22Rv1 (cell line): ENCODE measurements around the gene CYP26B1.

Experiments
- H3K27ac ChIP-seq: fragments of 450-650 bp; 2 replicates; pipeline ENCODE4 v1.5.1; 2017
- ZFX ChIP-seq: fragments of 450-650 bp; IDR thresholded peaks from 2 replicates; pipeline ENCODE4 v1.6.1; 2017; ENCODE audit warnings: antibody characterized with exemption, borderline replicate concordance
- TF ChIP-seq, protein P1 (sequence below): fragments of 450-650 bp; IDR thresholded peaks from 2 replicates; pipeline ENCODE4 v1.5.1; 2017; ENCODE audit warnings: mild to moderate bottlenecking

Gene CYP26B1

DNA sequence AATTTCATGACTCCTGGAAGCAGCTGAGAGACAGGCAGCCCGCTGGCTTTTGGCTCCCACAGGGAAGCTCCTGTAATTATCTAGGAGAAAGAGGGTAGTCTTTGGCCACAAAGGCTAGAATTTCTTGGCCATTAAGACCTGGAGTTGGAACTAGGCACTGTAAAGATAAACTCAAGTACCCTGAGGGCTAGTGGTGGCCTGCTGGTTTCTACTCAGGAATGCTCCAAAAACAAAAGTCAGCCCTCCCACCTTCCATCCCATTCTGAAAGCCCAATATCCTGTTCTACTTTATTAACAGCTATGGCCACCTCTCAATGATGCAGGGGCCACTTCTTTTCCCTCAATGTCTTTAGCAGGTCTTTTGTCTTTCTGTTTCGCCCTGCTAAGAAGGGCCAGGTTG lies 34.0 kb upstream of the CYP26B1 start:
- TF ChIP-seq ZFX = no peak
- TF ChIP-seq, protein P1, sequence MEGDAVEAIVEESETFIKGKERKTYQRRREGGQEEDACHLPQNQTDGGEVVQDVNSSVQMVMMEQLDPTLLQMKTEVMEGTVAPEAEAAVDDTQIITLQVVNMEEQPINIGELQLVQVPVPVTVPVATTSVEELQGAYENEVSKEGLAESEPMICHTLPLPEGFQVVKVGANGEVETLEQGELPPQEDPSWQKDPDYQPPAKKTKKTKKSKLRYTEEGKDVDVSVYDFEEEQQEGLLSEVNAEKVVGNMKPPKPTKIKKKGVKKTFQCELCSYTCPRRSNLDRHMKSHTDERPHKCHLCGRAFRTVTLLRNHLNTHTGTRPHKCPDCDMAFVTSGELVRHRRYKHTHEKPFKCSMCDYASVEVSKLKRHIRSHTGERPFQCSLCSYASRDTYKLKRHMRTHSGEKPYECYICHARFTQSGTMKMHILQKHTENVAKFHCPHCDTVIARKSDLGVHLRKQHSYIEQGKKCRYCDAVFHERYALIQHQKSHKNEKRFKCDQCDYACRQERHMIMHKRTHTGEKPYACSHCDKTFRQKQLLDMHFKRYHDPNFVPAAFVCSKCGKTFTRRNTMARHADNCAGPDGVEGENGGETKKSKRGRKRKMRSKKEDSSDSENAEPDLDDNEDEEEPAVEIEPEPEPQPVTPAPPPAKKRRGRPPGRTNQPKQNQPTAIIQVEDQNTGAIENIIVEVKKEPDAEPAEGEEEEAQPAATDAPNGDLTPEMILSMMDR = no peak
- no peak overlapping the region for H3K27ac ChIP-seq

DNA sequence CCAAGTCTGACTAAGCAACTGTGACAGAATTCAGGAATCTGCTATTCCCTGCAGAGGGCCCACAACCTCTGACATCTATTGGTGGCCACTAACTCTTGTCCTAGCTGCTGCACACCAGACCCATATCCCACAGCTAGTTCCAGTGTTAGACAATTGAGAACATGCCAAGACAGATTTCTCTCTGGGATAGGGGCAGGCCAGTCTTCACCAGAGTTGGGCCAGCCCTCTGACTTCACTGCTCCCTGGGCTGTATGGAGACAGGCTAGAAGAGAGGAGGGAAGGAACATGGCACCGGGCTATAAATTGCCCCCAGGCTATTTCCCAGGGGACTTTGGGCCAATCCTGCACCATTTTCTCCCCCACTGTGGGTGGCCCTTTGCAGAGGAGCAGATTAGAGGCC lies 32.7 kb upstream of the CYP26B1 start:
- no peak for TF ChIP-seq ZFX
- TF ChIP-seq, protein P1 = no peak

DNA sequence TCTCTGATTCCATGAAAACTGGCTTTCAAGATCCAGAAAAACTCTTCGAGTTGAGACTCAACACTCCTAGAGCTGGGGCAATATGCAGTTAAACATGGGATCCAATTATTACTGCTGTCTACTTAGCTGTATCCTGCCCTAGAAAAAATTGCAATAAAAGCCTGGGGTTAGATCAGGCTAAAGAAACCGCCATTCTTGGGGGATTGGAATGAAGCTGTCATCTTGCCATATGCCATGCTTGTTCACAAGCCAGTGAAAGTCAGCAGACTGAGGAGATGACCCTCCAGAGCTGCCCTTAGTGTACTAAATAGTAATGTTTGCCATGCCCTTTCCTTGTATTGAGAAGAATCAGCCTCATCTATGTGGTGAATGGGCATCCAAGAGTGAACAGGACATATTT lies 30.9 kb upstream of the CYP26B1 start:
- TF ChIP-seq ZFX = no peak
- TF ChIP-seq, protein P1 = no peak
- H3K27ac ChIP-seq = no peak overlapping the region

More for the DNA sequence above, 32.7 kb upstream of the CYP26B1 start:
- H3K27ac ChIP-seq = no peak overlapping the region

DNA sequence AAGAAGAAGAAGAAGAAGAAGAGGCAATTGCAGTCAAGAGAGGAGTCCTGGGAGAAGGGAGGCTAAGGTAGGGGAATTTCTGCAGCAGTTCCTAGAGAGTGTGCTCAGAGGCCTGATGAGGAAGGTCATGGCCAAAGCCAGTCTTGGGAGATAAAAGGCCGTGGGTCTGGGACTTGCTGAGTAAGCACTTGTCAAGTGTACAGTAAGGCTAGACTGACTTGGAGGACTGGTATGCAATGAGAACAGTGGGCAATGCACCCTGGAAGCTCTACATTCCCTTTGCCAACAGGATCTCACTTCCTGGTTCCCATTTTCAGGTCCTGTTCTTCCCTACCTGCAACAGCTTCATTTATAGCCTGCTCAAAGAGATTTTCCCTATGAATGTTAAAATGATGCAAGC lies 28.6 kb upstream of the CYP26B1 start:
- no peak for TF ChIP-seq ZFX
- TF ChIP-seq, protein P1 = no peak
- no peak overlapping the region for H3K27ac ChIP-seq

DNA sequence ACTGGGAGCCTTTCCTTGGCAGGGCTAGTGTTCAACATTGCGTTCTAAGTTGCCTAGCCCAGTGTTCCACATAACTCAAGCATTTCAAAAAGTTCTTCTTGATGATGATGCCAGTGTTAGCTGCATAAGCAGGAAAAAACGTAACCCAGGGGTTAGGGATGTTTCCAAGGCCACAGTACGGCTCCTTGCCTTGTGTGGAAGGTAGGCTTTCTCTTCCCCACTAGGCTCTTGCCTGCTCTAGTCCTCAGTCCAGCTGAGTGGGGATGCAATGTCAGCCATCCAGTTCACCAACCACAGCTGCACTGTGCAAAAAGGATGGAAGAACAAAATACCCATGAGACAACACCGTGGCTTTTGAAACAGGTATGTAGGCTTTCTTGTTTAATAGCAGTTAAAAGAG lies 28.0 kb upstream of the CYP26B1 start:
- H3K27ac ChIP-seq = no peak overlapping the region

DNA sequence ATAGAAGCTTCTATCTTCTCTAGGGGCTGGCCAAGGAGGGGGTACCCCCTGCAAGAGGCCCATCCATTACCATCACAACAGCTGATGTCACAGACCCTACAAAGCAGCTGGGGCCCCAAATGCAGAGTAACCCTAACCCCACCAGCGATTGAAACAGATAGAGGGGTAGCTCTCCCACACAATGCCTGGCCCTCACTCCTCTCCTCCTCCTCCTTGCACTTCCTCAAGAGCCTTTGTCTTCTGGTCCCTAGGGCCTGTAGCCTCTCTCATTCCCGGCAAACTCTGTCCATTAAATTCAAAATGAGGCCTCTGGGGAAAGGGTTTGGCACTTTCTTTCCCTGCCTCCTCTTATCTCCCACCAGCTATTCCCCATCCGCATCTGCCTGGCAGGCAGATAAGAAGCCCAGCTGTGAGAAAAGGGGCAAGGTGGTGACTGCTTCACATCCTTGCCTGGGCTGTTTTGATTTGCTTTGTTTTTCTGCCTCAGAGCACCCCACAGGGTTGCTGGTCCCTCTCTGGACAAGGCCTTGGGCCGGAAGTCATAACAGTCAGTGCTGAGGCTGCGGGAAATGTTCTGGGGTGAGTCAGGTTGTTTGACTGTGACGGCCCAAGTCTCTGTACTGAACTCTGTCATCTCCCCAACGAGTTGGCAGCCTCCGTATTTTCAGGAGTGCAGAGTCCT lies 26.1 kb upstream of the CYP26B1 start:
- H3K27ac ChIP-seq = no peak overlapping the region
- TF ChIP-seq, protein P1 = no peak
- TF ChIP-seq ZFX = no peak

More for the DNA sequence above, 28.0 kb upstream of the CYP26B1 start:
- no peak for TF ChIP-seq ZFX
- TF ChIP-seq, protein P1 = no peak

DNA sequence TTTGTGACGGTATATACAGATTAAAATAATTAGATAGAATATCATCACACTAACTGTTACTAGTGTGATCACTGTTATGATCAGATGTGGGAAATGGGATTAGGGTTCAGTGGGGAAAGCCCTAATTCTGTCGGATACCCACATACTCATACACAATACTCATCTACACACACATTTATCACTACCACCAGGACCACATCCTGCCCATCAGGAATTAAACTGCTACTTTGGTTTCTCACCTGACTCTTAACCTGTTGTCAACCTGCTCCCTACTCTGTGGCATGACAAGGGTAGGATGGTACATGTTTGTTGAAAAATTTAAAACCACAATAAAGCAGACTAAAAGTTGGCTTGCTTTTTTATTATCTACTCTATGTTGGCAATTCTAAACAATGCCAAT lies 24.8 kb upstream of the CYP26B1 start:
- TF ChIP-seq ZFX = no peak
- TF ChIP-seq, protein P1 = no peak
- H3K27ac ChIP-seq = no peak overlapping the region
